CD14-positive monocyte (primary cell): ENCODE data around the gene KLHL40. TPM values are rescaled to one million over a fixed set of nuclear protein-coding genes. Genes with fewer than 3 reads are reported as not detected.

ENCODE experiments used
- DNase-seq, 3 donors: peaks; one replicate each; pipeline ENCODE4 v3.0.0-alpha.2; 2011 to 2022
- H2AFZ ChIP-seq: 2 replicates; pipeline ENCODE4 v1.6.0; 2012; ENCODE audit warnings: mild to moderate bottlenecking, low read depth, low read length, inconsistent platforms; ENCODE audit not compliant: insufficient read depth, poor library complexity, severe bottlenecking
- H3K27ac ChIP-seq, 2 donors: 1 replicate in 1 of 2; 2 replicates in 1 of 2; pipeline ENCODE4 v1.5.1; 2012 to 2013; ENCODE audit warnings: low read length in 2 of 2, control low read depth in 1 of 2, inconsistent platforms in 1 of 2, low read depth in 1 of 2, mild to moderate bottlenecking in 1 of 2
- H3K27me3 ChIP-seq, 2 donors: one replicate each; pipeline versions ENCODE4 v1.6.0 to v1.6.1; 2011 to 2013; ENCODE audit warnings: low read length in 2 of 2; ENCODE audit not compliant: control insufficient read depth in 2 of 2, insufficient read depth in 2 of 2
- H3K36me3 ChIP-seq, 2 donors: replicated peaks in 1 of 2; 1 replicate in 1 of 2; 2 replicates in 1 of 2; pipeline versions ENCODE4 v1.5.1 to v1.6.1; 2012 to 2013; ENCODE audit warnings: low read length in 2 of 2, control low read depth in 1 of 2, inconsistent platforms in 1 of 2, mild to moderate bottlenecking in 1 of 2; ENCODE audit not compliant: insufficient read depth in 2 of 2, control insufficient read depth in 1 of 2
- H3K4me1 ChIP-seq, 2 donors: 1 replicate in 1 of 2; 2 replicates in 1 of 2; pipeline versions ENCODE4 v1.5.1 to v1.6.1; 2012 to 2013; ENCODE audit warnings: low read length in 2 of 2, control low read depth in 1 of 2, inconsistent platforms in 1 of 2, mild to moderate bottlenecking in 1 of 2, moderate library complexity in 1 of 2; ENCODE audit not compliant: insufficient read depth in 2 of 2, control insufficient read depth in 1 of 2
- H3K4me2 ChIP-seq: replicated peaks from 2 replicates; pipeline ENCODE3; 2012; ENCODE audit warnings: low read length, moderate library complexity, mild to moderate bottlenecking; ENCODE audit not compliant: poor library complexity, severe bottlenecking; ENCODE audit errors: extremely low read depth
- H3K4me3 ChIP-seq, 3 experiments: fragments of 200-600 bp in 1 of 3; sonication (generic) in 1 of 3; replicated peaks in 1 of 3; 1 replicate in 2 of 3; 2 replicates in 1 of 3; pipeline ENCODE4 v1.5.1; 2011 to 2013; ENCODE audit warnings: low read length in 3 of 3, mild to moderate bottlenecking in 3 of 3, control low read depth in 2 of 3, low read depth in 2 of 3, inconsistent platforms in 1 of 3, moderate library complexity in 1 of 3
- H3K79me2 ChIP-seq: 2 replicates; pipeline ENCODE4 v1.6.0; 2012; ENCODE audit warnings: mild to moderate bottlenecking, control low read depth, inconsistent platforms, low read length, moderate library complexity; ENCODE audit not compliant: insufficient read depth
- H3K9ac ChIP-seq: 2 replicates; pipeline ENCODE4 v1.6.0; 2017; ENCODE audit warnings: low read length, mild to moderate bottlenecking; ENCODE audit not compliant: insufficient read depth, poor library complexity, severe bottlenecking
- H3K9me3 ChIP-seq, 2 donors: replicated peaks in 1 of 2; 1 replicate in 1 of 2; 2 replicates in 1 of 2; pipeline versions ENCODE4 v1.5.1 to v1.6.1; 2012 to 2013; ENCODE audit warnings: low read length in 2 of 2, control low read depth in 1 of 2; ENCODE audit not compliant: control insufficient read depth in 1 of 2, insufficient read depth in 1 of 2
- H4K20me1 ChIP-seq: 2 replicates; pipeline ENCODE4 v1.6.0; 2012; ENCODE audit warnings: mild to moderate bottlenecking, low read length, control low read depth, moderate library complexity; ENCODE audit not compliant: insufficient read depth
- H3K27ac Mint-ChIP-seq, 7 donors: one replicate each; pipeline ENCODE4 v1.8.0; 2020; ENCODE audit warnings: mild to moderate bottlenecking in 7 of 7, mixed read lengths in 7 of 7, moderate library complexity in 6 of 7, inconsistent platforms in 2 of 7
- H3K27me3 Mint-ChIP-seq, 3 donors: one replicate each; pipeline ENCODE4 v1.8.0; 2021 to 2022; ENCODE audit warnings: low read depth in 3 of 3, mild to moderate bottlenecking in 3 of 3, mixed read lengths in 3 of 3, moderate library complexity in 3 of 3, inconsistent platforms in 1 of 3
- H3K36me3 Mint-ChIP-seq, 2 donors: one replicate each; pipeline ENCODE4 v1.8.0; 2020; ENCODE audit warnings: mixed read lengths in 2 of 2, inconsistent platforms in 1 of 2, mild to moderate bottlenecking in 1 of 2
- H3K4me1 Mint-ChIP-seq: one replicate; pipeline ENCODE4 v1.8.0; 2020; ENCODE audit warnings: mild to moderate bottlenecking, mixed read lengths
- H3K4me3 Mint-ChIP-seq, 2 donors: one replicate each; pipeline ENCODE4 v1.8.0; 2020; ENCODE audit warnings: mild to moderate bottlenecking in 2 of 2, mixed read lengths in 2 of 2, moderate library complexity in 1 of 2
- H3K9me3 Mint-ChIP-seq, 7 donors: one replicate each; pipeline ENCODE4 v1.8.0; 2020 to 2022; ENCODE audit warnings: mixed read lengths in 7 of 7, mild to moderate bottlenecking in 6 of 7, moderate library complexity in 6 of 7, inconsistent platforms in 2 of 7
- WGBS: methylation state at CpG from one replicate; pipeline ENCODE4 v1.1.5; 2013; ENCODE audit warnings: missing lambda C conversion rate; ENCODE audit not compliant: insufficient coverage; 5-methylcytosine and 5-hydroxymethylcytosine counted together
- intact Hi-C, 2 donors: fragments of 100-400 bp; cut with micrococcal nuclease; formaldehyde crosslinking; loops; one replicate each; pipeline versions ENCODE4 v1.15.0 to v1.15.1; 2023
- polyA plus RNA-seq, 3 donors: library from polyadenylated mRNA; depleted of rRNA in 1 of 3; unstranded in 2 of 3; stranded (reverse) in 1 of 3; fragments of 300-500 nt in 2 of 3; fragments of >200 nt in 1 of 3; fragmentation: Illumina TruSeq in 2 of 3; gene quantifications; 1 replicate in 2 of 3; 2 replicates in 1 of 3; pipeline ENCODE4 v1.2.3, GENCODE V29; 2012 to 2021
- TF ChIP-seq, protein P1 (sequence below): fragments of 200-600 bp; IDR thresholded peaks from one replicate; pipeline ENCODE4 v1.8.0; 2022; ENCODE audit warnings: antibody characterized with exemption, mild to moderate bottlenecking

The KLHL40 gene
- polyA plus RNA-seq, 3 donors, result not detected

DNA sequence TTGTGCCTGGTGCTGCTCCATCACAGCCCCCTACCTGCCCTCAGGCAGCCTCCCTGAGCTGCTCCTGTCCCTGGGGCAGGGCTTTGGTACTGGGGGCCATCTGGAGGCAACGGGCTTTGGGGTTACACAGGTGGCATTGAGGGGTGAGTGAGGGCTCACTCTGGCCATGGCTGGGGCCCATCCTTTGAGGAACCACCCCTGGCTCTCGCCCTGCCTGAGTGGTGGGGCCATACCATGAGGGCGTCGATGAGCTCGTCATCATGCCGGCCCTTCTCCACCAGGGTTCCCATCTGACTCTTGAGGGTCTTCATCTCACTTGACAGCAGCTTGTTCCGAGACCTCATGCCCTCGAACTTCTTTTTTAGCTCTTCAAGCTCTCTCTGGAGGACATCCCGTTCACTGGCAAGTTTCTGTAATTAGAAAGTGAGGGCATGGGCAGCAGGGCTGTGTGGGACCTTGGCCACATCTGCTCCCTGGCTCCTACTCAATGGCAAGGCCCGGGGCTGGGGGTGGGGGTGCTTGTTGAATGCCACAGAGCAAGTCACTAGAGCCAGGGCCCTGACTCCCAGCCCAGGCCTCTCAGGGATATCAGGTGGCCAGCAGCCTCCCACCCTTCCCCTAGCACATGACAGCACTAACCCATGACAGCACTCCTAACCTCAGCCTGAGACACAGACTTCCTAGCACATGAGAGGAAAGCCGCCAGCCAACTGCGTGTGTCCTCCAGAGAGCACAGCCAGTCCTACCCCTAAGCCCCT is 54.2 kb downstream of the KLHL40 start:
- Histone ChIP-seq H3K27ac (no peak overlapping the region), H3K36me3 (no peaks in the 10 kb centered on the region), H3K4me3 (no peak overlapping the region), H2AFZ (no peak overlapping the region), H3K9me3 (no peaks in the 10 kb centered on the region), H4K20me1 (no peaks in the 10 kb centered on the region), H3K4me1 (peaks cover 7 to 8% of the 10 kb centered on the region in 2 donors), H3K4me2 (no peak overlapping the region), H3K9ac (no peak overlapping the region), H3K79me2 (no peaks in the 10 kb centered on the region), H3K27me3 (no peaks in the 10 kb centered on the region)
- H3K4me1 Mint-ChIP-seq, result peaks cover 20% of the 10 kb centered on the region
- H3K36me3 Mint-ChIP-seq, result no peaks in the 10 kb centered on the region
- H3K9me3 Mint-ChIP-seq, result no peaks in the 10 kb centered on the region
- TF ChIP-seq, protein P1, sequence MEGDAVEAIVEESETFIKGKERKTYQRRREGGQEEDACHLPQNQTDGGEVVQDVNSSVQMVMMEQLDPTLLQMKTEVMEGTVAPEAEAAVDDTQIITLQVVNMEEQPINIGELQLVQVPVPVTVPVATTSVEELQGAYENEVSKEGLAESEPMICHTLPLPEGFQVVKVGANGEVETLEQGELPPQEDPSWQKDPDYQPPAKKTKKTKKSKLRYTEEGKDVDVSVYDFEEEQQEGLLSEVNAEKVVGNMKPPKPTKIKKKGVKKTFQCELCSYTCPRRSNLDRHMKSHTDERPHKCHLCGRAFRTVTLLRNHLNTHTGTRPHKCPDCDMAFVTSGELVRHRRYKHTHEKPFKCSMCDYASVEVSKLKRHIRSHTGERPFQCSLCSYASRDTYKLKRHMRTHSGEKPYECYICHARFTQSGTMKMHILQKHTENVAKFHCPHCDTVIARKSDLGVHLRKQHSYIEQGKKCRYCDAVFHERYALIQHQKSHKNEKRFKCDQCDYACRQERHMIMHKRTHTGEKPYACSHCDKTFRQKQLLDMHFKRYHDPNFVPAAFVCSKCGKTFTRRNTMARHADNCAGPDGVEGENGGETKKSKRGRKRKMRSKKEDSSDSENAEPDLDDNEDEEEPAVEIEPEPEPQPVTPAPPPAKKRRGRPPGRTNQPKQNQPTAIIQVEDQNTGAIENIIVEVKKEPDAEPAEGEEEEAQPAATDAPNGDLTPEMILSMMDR, result no peak
- DNase-seq, result no peak
- 88% methylated on average over 7 of the region's 12 CpGs for WGBS
- peak overlapping the region in 2 of 7 donors; percentile 46 to 57 for H3K27ac Mint-ChIP-seq
- peaks cover 0 to 2% (median 2%) of the 10 kb centered on the region in 3 donors for H3K27me3 Mint-ChIP-seq
- intact Hi-C loops, result loop anchor here in 1 of 2 donors (10.0 kb wide), 1 partner anchor 245 kb away; no protein-coding TSS in a partner anchor
- H3K4me3 Mint-ChIP-seq, result no peak overlapping the region

DNA sequence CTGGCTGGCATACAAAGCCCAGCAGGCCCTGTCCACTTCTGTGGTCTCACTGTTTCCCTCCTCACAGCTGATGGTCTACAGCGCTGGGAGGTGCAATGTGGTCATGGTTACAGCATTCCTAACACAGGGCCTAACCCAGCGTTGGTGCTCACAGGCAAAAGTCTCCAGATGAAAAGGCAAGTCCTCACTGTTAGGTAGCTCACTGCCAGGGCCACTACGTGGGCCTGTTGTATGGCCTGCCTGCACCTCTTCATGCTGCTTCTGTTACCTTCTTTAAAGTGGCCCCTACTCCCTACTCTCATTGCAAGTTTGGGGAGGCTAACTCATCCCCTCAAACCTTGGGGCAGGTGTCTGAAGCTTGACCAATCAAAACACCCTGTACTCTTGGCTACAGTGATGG is 56.5 kb downstream of the KLHL40 start:
- Histone ChIP-seq H3K36me3 (no peaks in the 10 kb centered on the region), H3K79me2 (no peaks in the 10 kb centered on the region), H3K27me3 (no peaks in the 10 kb centered on the region), H3K9me3 (no peaks in the 10 kb centered on the region), H3K9ac (no peak overlapping the region), H2AFZ (no peak overlapping the region), H3K4me2 (no peak overlapping the region), H3K27ac (no peak overlapping the region), H4K20me1 (no peaks in the 10 kb centered on the region), H3K4me3 (no peak overlapping the region), H3K4me1 (peaks cover 7 to 8% of the 10 kb centered on the region in 2 donors)
- no peak for DNase-seq
- WGBS, result 96% methylated on average over 3 of the region's 3 CpGs
- peaks cover 0 to 1% (median 0%) of the 10 kb centered on the region in 3 donors for H3K27me3 Mint-ChIP-seq
- intact Hi-C loops, result loop anchor here in 1 of 2 donors (10.0 kb wide), 1 partner anchor 247 kb away; no protein-coding TSS in a partner anchor
- TF ChIP-seq, protein P1, result no peak
- H3K27ac Mint-ChIP-seq, result no peak overlapping the region
- no peaks in the 10 kb centered on the region for H3K9me3 Mint-ChIP-seq
- H3K4me1 Mint-ChIP-seq, result peaks cover 21% of the 10 kb centered on the region
- no peaks in the 10 kb centered on the region for H3K36me3 Mint-ChIP-seq
- no peak overlapping the region for H3K4me3 Mint-ChIP-seq

Other genes starting within 250 kb of the KLHL40 start
- 10 to 100 TPM; 15.5 to 80.9 (median 16.0) TPM for gene VIPR1, start 182.9 kb upstream of the KLHL40 start, polyA plus RNA-seq
- gene SEC22C, start 103.6 kb upstream of the KLHL40 start, polyA plus RNA-seq, result 10 to 100 TPM; 15.3 to 28.4 (median 27.4) TPM
- 10 to 100 TPM; 35.7 to 89.1 (median 89.1) TPM for gene SS18L2, start 94.7 kb upstream of the KLHL40 start, polyA plus RNA-seq
- gene NKTR, start 84.9 kb upstream of the KLHL40 start, polyA plus RNA-seq, result 10 to 100 TPM in 1 of 3 donors, 1 to 10 TPM in 2; 2.6 to 78.5 (median 5.8) TPM
- gene ZBTB47, start 31.8 kb upstream of the KLHL40 start, polyA plus RNA-seq, result 1 to 10 TPM in 1 of 3 donors, under 1 TPM in 2; 0.35 to 9.8 (median 0.41) TPM
- gene HHATL, start 17.3 kb downstream of the KLHL40 start, polyA plus RNA-seq, result not detected
- gene CCDC13, start 87.7 kb downstream of the KLHL40 start, polyA plus RNA-seq, result 1 to 10 TPM in 2 of 3 donors, under 1 TPM in 1; 0.97 to 2.4 (median 1.8) TPM
- gene HIGD1A, start 119.0 kb downstream of the KLHL40 start, polyA plus RNA-seq, result 100 to 1,000 TPM in 2 of 3 donors, 10 to 100 TPM in 1; 34.8 to 115 (median 104) TPM
- gene ACKR2, start 123.9 kb downstream of the KLHL40 start, polyA plus RNA-seq, result under 1 TPM in 1 of 3 donors, not detected in 2; 0.49 TPM
- gene CYP8B1, start 190.3 kb downstream of the KLHL40 start, polyA plus RNA-seq, result under 1 TPM in 1 of 3 donors, not detected in 2; 0.01 TPM
- gene ZNF662, start 220.6 kb downstream of the KLHL40 start, polyA plus RNA-seq, result under 1 TPM in 1 of 3 donors, not detected in 2; 0.09 TPM